Suprapubic skin (tissue), 3 donors: ENCODE data around the gene RPN2.

Experiments used
- EP300 ChIP-seq: sonication (generic); formaldehyde crosslinking; IDR thresholded peaks from one replicate; pipeline ENCODE4 v1.6.1; 2017; ENCODE audit warnings: antibody characterized with exemption
- TF ChIP-seq, protein P1 (sequence below), 2 donors: fragments of 200-600 bp in 1 of 2; fragments of 450-650 bp in 1 of 2; sonication (generic) in 1 of 2; IDR thresholded peaks; one replicate each; pipeline ENCODE4 v1.5.1; 2016 to 2019; ENCODE audit warnings: antibody characterized with exemption in 2 of 2, mild to moderate bottlenecking in 1 of 2, moderate library complexity in 1 of 2

DNA sequence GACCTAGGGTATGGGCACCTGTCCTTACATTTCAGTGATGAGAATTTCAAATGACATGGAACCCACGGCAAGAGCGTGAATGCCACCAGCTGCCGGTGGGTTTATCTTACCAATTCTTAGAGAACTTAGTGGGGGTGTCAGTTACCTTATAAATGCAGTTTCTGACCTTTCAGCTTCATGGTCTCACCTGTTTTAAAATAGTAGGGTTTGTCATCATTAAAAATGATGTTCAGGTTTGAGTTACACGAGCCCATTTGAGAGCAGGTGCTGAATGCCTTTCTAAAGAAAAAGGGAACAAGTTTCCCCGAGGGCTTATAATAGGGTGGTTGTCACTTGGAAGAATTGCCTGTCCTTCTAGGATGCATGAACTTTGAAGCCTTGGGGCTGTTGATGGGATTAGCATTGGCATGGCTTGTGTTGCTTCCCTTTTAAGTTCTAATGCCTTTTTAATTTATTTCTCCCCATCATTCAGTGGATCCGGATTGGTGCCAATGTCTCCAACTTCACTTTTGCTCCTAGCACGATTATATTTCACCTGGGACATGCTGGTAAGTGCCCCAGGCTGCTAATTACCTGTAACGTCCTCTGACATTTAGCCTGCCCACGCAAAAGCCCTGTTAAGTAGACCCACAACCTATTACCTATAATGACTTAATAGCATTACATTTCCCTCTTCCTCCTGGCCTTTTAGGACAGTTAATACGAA, 54.6 kb downstream of the RPN2 start:
- TF ChIP-seq EP300: no peak
- TF ChIP-seq, protein P1, sequence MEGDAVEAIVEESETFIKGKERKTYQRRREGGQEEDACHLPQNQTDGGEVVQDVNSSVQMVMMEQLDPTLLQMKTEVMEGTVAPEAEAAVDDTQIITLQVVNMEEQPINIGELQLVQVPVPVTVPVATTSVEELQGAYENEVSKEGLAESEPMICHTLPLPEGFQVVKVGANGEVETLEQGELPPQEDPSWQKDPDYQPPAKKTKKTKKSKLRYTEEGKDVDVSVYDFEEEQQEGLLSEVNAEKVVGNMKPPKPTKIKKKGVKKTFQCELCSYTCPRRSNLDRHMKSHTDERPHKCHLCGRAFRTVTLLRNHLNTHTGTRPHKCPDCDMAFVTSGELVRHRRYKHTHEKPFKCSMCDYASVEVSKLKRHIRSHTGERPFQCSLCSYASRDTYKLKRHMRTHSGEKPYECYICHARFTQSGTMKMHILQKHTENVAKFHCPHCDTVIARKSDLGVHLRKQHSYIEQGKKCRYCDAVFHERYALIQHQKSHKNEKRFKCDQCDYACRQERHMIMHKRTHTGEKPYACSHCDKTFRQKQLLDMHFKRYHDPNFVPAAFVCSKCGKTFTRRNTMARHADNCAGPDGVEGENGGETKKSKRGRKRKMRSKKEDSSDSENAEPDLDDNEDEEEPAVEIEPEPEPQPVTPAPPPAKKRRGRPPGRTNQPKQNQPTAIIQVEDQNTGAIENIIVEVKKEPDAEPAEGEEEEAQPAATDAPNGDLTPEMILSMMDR (IDR thresholded peaks at IDR 0.05): no peak
